IPS-18c (cell line): ENCODE data around the gene SSC5D.
"Not testable (repeated sequence)": the region's sequence is repeated elsewhere in the genome, so short reads cannot be mapped to it uniquely, and the experiment has no call there.

Source experiments
- H3K4me3 ChIP-seq: 2 replicates; pipeline ENCODE4 v1.7.0; 2013; ENCODE audit warnings: low read depth, mild to moderate bottlenecking, low read length, moderate library complexity; ENCODE audit not compliant: insufficient read depth
- H3K9me3 ChIP-seq: one replicate; pipeline ENCODE4 v1.6.1; 2013; ENCODE audit warnings: mild to moderate bottlenecking, low read length, moderate library complexity; ENCODE audit not compliant: control insufficient read depth, insufficient read depth

Gene SSC5D

GRCh38 chr19:55492362-55492944 is 4.2 kb downstream of the SSC5D start:
- Histone ChIP-seq H3K4me3 (no peak overlapping the region), H3K9me3 (no peaks in the 10 kb centered on the region)

GRCh38 chr19:55493052-55493644 is 4.9 kb downstream of the SSC5D start:
- Histone ChIP-seq H3K9me3 (no peaks in the 10 kb centered on the region), H3K4me3 (no peak overlapping the region)

GRCh38 chr19:55493645-55494171 is 5.5 kb downstream of the SSC5D start:
- H3K9me3 ChIP-seq, result no peaks in the 10 kb centered on the region
- H3K4me3 ChIP-seq, result no peak overlapping the region

- no peak overlapping the region for H3K4me3 ChIP-seq
- no peaks in the 10 kb centered on the region for H3K9me3 ChIP-seq
These were observed 6.0 kb downstream of the SSC5D start for GRCh38 chr19:55494172-55494761.

GRCh38 chr19:55495646-55496349 is 7.6 kb downstream of the SSC5D start:
- no peak overlapping the region for H3K4me3 ChIP-seq
- no peaks in the 10 kb centered on the region for H3K9me3 ChIP-seq

GRCh38 chr19:55496820-55497219 is 8.6 kb downstream of the SSC5D start:
- not testable (repeated sequence) for H3K9me3 ChIP-seq, H3K4me3 ChIP-seq

GRCh38 chr19:55497763-55498162 is 9.5 kb downstream of the SSC5D start:
- Histone ChIP-seq H3K4me3 (no peak overlapping the region), H3K9me3 (no peaks in the 10 kb centered on the region)

GRCh38 chr19:55498246-55498840 is 10.1 kb downstream of the SSC5D start:
- Histone ChIP-seq H3K9me3 (peaks cover 4% of the 10 kb centered on the region), H3K4me3 (no peak overlapping the region)

- Histone ChIP-seq H3K9me3 (peaks cover 7% of the 10 kb centered on the region), H3K4me3 (no peak overlapping the region)
These were observed 12.2 kb downstream of the SSC5D start for GRCh38 chr19:55500368-55500952.

GRCh38 chr19:55502197-55502952 is 14.1 kb downstream of the SSC5D start:
- Histone ChIP-seq H3K4me3 (no peak overlapping the region), H3K9me3 (peaks cover 7% of the 10 kb centered on the region)

- Histone ChIP-seq H3K9me3 (peaks cover 7% of the 10 kb centered on the region), H3K4me3 (no peak overlapping the region)
These were observed 14.9 kb downstream of the SSC5D start for GRCh38 chr19:55503157-55503501.

GRCh38 chr19:55503502-55504251 is 15.4 kb downstream of the SSC5D start:
- peak overlapping the region; percentile 38 for H3K4me3 ChIP-seq
- peaks cover 7% of the 10 kb centered on the region for H3K9me3 ChIP-seq

- Histone ChIP-seq H3K9me3 (peaks cover 7% of the 10 kb centered on the region), H3K4me3 (no peak overlapping the region)
These were observed 16.0 kb downstream of the SSC5D start for GRCh38 chr19:55504252-55504603.

GRCh38 chr19:55504981-55505380 is 16.7 kb downstream of the SSC5D start:
- Histone ChIP-seq H3K4me3 (no peak overlapping the region), H3K9me3 (peaks cover 7% of the 10 kb centered on the region)

GRCh38 chr19:55508120-55508519 is 19.9 kb downstream of the SSC5D start:
- Histone ChIP-seq H3K9me3 (peaks cover 4% of the 10 kb centered on the region), H3K4me3 (no peak overlapping the region)

- H3K4me3 ChIP-seq, result no peak overlapping the region; the same call in 1 of the 2 replicates
These were observed 28.8 kb downstream of the SSC5D start for GRCh38 chr19:55516878-55517620.

More at GRCh38 chr19:55516878-55517620, 28.8 kb downstream of the SSC5D start:
- H3K9me3 ChIP-seq, result no peaks in the 10 kb centered on the region
